ENCODE measurements around the gene FBXW7. TPM values are rescaled to one million over a fixed set of nuclear protein-coding genes. Genes with fewer than 3 reads are reported as not detected.

The FBXW7 gene
- total and polyA plus RNA-seq, 7 donors, result 3.7 to 122 (median 74.9) TPM

GRCh38 chr4:152456609-152457008, 79.3 kb downstream of the FBXW7 start:
- WGBS, 2 donors, result 81 to 95% methylated on average over 2 of the region's 2 CpGs
- Histone ChIP-seq H3K4me1 (peaks cover 0 to 5% (median 1%) of the 10 kb centered on the region in 4 donors), H3K4me3 (no peak overlapping the region), H3K27me3 (no peaks in the 10 kb centered on the region), H3K9me3 (no peaks in the 10 kb centered on the region), H3K27ac (no peak overlapping the region), H3K36me3 (no peaks in the 10 kb centered on the region)
- no peak for DNase-seq
- intact Hi-C loops (cut with DNase I), result no loop called here
- TF ChIP-seq POLR2A (IDR thresholded peaks at IDR 0.05) (no peak), POLR2AphosphoS5 (IDR thresholded peaks at IDR 0.05) (no peak)

DNA sequence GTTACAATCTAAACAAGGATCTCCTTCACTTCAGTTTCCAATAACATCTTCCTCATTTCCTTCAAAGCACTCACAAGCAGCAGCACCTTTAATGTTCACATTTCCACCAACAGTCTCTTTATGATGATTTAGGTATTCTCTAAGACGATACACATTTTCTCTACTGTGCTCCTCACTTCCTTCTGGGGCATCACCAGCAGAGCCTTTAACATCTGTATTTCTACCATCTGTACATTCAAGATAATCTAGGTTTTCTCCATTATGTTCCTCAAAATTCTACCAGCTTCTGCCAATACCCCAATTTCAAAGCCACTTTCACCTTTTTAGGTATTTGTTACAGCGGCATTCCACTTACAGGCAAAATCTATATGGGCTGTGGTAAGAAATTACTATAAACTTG, 80.6 kb downstream of the FBXW7 start:
- no peak for DNase-seq
- H3K4me3 ChIP-seq, result no peak overlapping the region
- no peaks in the 10 kb centered on the region for H3K9me3 ChIP-seq
- no peaks in the 10 kb centered on the region for H3K36me3 ChIP-seq
- no peaks in the 10 kb centered on the region for H3K27me3 ChIP-seq
- TF ChIP-seq POLR2AphosphoS5 (IDR thresholded peaks at IDR 0.05), result no peak
- no peak for TF ChIP-seq POLR2A (IDR thresholded peaks at IDR 0.05)
- no peak for TF ChIP-seq CTCF (IDR thresholded peaks at IDR 0.05)
- TF ChIP-seq EP300 (IDR thresholded peaks at IDR 0.05), result no peak
- intact Hi-C loops (cut with DNase I), result no loop called here
- WGBS, 2 donors, result 83 to 93% methylated on average over 2 of the region's 2 CpGs
- H3K27ac ChIP-seq, result no peak overlapping the region
- H3K4me1 ChIP-seq, result peaks cover 0 to 5% (median 1%) of the 10 kb centered on the region in 4 donors

DNA sequence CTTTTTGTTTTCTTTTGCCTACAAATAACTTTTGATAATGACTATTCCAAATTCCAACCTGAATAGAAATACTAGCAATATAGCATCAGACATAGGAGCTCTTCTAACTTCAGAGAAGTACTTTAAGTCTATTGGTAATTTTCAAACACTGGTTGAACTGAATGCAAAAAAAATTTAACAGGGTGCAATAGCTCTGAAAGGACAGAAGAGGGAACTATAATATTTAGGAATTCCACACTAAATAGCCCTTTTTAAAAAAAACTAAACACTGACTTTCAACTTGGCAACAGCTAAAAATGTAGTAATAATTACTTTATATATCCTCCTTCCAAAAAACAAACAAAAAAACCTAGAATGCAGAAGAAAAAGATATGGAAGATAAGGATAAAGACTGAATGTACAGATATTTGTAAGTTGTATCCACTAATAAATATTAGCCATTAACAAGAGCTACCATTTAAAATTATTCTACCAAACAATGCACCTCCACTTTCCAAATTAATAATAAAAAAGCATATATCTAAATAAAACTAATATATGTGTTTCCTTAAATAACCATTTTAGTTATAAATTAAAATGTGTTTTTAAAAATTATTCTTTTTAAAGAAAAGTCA, 81.4 kb downstream of the FBXW7 start:
- H3K27me3 ChIP-seq, result no peaks in the 10 kb centered on the region
- H3K27ac ChIP-seq, result no peak overlapping the region
- intact Hi-C loops (cut with DNase I), result no loop called here
- no peaks in the 10 kb centered on the region for H3K36me3 ChIP-seq
- H3K4me1 ChIP-seq, result peaks cover 0 to 5% (median 1%) of the 10 kb centered on the region in 4 donors
- DNase-seq, result no peak
- TF ChIP-seq EP300 (IDR thresholded peaks at IDR 0.05), result no peak
- TF ChIP-seq CTCF (IDR thresholded peaks at IDR 0.05), result peak in 1 of 4 experiments; percentile 21
- H3K4me3 ChIP-seq, result no peak overlapping the region
- no peaks in the 10 kb centered on the region for H3K9me3 ChIP-seq

DNA sequence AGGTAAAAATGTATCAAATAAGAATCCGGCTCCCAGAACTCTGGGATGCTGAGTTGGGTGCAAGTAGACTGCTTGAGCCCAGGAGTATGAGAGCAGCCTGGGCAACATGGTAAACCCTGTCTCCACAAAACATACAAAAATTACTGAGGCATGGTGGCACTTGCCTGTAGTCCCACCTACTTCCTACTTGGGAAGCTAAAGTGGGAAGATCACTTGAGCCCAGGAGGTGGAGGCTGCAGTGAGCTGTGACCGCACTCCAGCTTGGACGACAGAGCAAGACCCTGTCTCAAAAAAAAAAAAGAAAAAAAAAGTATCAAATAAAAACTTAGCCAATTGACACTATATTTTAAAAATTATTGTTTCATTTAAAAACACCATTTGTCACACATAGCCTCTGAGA, 84.4 kb downstream of the FBXW7 start:
- Histone ChIP-seq H3K9me3 (no peaks in the 10 kb centered on the region), H3K36me3 (no peaks in the 10 kb centered on the region), H3K4me1 (peaks cover 0 to 6% (median 3%) of the 10 kb centered on the region in 4 donors), H3K4me3 (no peak overlapping the region), H3K27me3 (no peaks in the 10 kb centered on the region), H3K27ac (no peak overlapping the region)
- DNase-seq, result no peak
- intact Hi-C loops (cut with DNase I), result no loop called here
- TF ChIP-seq POLR2AphosphoS5 (IDR thresholded peaks at IDR 0.05), result no peak
- TF ChIP-seq CTCF (IDR thresholded peaks at IDR 0.05), result no peak
- no peak for TF ChIP-seq EP300 (IDR thresholded peaks at IDR 0.05)
- no peak for TF ChIP-seq POLR2A (IDR thresholded peaks at IDR 0.05)
- WGBS, 2 donors, result 88 to 95% methylated on average over 3 of the region's 3 CpGs

- 61 to 80% methylated on average over 3 of the region's 3 CpGs for WGBS, 2 donors
- intact Hi-C loops (cut with DNase I), result no loop called here
Observed at GRCh38 chr4:152448854-152449253, 87.0 kb downstream of the FBXW7 start.

More at GRCh38 chr4:152448854-152449253, 87.0 kb downstream of the FBXW7 start:
- no peak overlapping the region for H3K4me3 ChIP-seq
- no peaks in the 10 kb centered on the region for H3K36me3 ChIP-seq
- no peaks in the 10 kb centered on the region for H3K27me3 ChIP-seq
- peaks cover 0 to 5% (median 2%) of the 10 kb centered on the region in 4 donors for H3K4me1 ChIP-seq
- TF ChIP-seq CTCF (IDR thresholded peaks at IDR 0.05), result no peak
- no peak for TF ChIP-seq EP300 (IDR thresholded peaks at IDR 0.05)
- TF ChIP-seq POLR2AphosphoS5 (IDR thresholded peaks at IDR 0.05), result no peak
- TF ChIP-seq POLR2A (IDR thresholded peaks at IDR 0.05), result no peak
- H3K9me3 ChIP-seq, result no peaks in the 10 kb centered on the region
- DNase-seq, result no peak
- H3K27ac ChIP-seq, result no peak overlapping the region

Measured in sigmoid colon (tissue), 7 donors.